Measurements from ENCODE around the gene CTCFL.

CTCFL gene

DNA sequence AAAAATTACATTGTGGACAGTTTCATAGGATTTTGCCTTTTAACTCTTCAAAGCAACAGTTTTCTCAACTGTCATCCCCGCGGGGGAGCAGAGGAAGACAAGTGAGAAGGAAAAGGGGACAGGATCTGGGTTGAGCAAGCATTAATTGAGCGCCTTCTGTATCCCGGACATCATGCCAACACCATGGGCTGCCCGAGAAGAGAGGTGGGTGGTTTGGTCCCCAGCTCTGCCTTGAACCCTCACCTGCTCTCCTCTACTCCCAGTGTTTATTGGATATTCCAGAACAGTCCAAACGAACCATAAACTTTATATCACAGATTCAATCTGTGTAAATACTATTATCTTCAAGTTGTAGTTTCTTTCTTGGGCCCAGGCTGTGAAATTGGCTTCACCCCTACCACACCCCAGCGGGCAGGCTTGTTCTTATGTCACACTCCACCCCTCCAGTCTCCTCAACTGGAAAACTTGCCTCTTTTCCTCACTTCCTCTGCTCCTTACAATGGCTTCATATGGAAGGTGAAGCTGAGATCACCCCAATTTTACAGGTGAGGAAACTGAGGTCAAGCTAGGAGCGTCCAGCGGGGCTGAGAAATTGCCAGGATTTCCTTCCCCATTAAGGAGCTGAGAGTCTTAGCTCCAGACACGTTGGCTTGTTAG lies 42.0 kb upstream of the CTCFL start:
- no peaks in the 10 kb centered on the region for H3K9me3 ChIP-seq (ENCODE audit: control insufficient read depth, insufficient read depth, low read depth, low read length)

DNA sequence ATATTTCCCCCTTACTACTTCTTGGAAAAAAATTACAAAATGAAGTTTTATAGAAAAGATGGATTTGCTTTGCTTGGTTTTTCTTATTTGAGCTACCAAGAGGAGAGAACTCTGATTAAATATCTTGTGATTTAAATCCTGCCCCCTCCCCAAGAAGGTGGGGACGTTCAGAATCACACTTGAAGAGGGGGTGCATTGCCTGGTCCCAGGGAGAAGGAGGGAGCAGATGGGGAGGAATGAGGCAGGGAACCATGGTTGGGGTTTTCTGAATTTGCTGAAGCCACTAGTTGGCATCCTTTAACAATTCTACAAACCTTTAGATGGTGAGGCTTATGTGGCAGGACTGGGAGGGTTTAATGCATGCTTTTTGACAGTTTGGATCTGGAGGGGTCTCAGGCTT lies 41.5 kb upstream of the CTCFL start:
- H3K36me3 ChIP-seq (ENCODE audit: control insufficient read depth, insufficient read depth, low read length), result no peaks in the 10 kb centered on the region
- no peaks in the 10 kb centered on the region for H3K4me1 ChIP-seq (ENCODE audit: control insufficient read depth, insufficient read depth, low read length)
- H3K4me3 ChIP-seq (ENCODE audit: low read depth, low read length), result no peak overlapping the region
- no peak overlapping the region for H3K9ac ChIP-seq (ENCODE audit: low read length)
- no peaks in the 10 kb centered on the region for H3K9me3 ChIP-seq (ENCODE audit: control insufficient read depth, insufficient read depth, low read depth, low read length)
- H3K27ac ChIP-seq (ENCODE audit: low read depth, low read length), result no peak overlapping the region
- no peaks in the 10 kb centered on the region for H3K27me3 ChIP-seq (ENCODE audit: control insufficient read depth, insufficient read depth, low read length)

More for the DNA sequence above, 42.0 kb upstream of the CTCFL start:
- H3K27ac ChIP-seq (ENCODE audit: low read depth, low read length), result no peak overlapping the region
- no peaks in the 10 kb centered on the region for H3K36me3 ChIP-seq (ENCODE audit: control insufficient read depth, insufficient read depth, low read length)
- H3K4me1 ChIP-seq (ENCODE audit: control insufficient read depth, insufficient read depth, low read length), result no peaks in the 10 kb centered on the region
- H3K9ac ChIP-seq (ENCODE audit: low read length), result no peak overlapping the region
- no peaks in the 10 kb centered on the region for H3K27me3 ChIP-seq (ENCODE audit: control insufficient read depth, insufficient read depth, low read length)
- no peak overlapping the region for H3K4me3 ChIP-seq (ENCODE audit: low read depth, low read length)

DNA sequence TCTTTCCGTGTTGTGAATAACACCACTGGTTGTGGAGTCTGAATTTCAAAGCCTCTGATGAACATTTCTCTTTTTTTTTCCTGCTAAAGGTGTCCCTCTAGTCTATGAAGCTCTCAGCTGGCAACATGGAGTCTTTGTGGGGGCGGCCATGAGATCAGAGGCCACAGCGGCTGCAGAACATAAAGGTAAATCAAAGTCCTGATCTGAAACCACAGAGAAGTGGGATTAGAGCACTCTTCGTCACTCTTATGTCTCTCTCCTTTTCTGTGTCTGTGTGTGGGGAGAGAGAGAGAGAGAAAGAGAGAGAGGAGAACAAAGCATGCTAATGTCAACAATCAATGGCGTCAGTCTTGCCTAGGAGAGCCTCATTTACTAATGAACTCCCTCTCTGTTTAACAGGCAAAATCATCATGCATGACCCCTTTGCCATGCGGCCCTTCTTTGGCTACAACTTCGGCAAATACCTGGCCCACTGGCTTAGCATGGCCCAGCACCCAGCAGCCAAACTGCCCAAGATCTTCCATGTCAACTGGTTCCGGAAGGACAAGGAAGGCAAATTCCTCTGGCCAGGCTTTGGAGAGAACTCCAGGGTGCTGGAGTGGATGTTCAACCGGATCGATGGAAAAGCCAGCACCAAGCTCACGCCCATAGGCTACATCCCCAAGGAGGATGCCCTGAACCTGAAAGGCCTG lies 40.2 kb upstream of the CTCFL start:
- Histone ChIP-seq H3K9ac (ENCODE audit: low read length) (no peak overlapping the region), H3K4me3 (ENCODE audit: low read depth, low read length) (no peak overlapping the region), H3K9me3 (ENCODE audit: control insufficient read depth, insufficient read depth, low read depth, low read length) (no peaks in the 10 kb centered on the region), H3K36me3 (ENCODE audit: control insufficient read depth, insufficient read depth, low read length) (no peaks in the 10 kb centered on the region), H3K27ac (ENCODE audit: low read depth, low read length) (no peak overlapping the region), H3K27me3 (ENCODE audit: control insufficient read depth, insufficient read depth, low read length) (no peaks in the 10 kb centered on the region), H3K4me1 (ENCODE audit: control insufficient read depth, insufficient read depth, low read length) (no peaks in the 10 kb centered on the region)

DNA sequence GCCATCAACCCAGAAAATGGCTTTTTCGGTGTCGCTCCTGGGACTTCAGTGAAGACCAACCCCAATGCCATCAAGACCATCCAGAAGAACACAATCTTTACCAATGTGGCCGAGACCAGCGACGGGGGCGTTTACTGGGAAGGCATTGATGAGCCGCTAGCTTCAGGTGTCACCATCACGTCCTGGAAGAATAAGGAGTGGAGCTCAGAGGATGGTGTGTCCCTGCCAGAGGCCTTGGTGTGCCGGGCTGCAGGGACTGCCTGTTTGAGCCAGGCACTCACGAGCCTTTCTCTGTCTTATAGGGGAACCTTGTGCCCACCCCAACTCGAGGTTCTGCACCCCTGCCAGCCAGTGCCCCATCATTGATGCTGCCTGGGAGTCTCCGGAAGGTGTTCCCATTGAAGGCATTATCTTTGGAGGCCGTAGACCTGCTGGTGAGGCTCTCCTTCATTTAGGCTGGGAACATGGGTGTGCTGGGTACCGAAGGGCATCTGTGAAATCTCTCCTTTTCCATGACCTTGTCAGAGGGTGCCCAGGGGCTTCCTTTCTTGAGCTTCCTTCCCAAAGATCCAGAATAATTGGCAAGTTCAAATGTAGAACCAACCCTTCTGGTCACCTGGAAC lies 39.4 kb upstream of the CTCFL start:
- no peaks in the 10 kb centered on the region for H3K27me3 ChIP-seq (ENCODE audit: control insufficient read depth, insufficient read depth, low read length)
- no peak overlapping the region for H3K27ac ChIP-seq (ENCODE audit: low read depth, low read length)
- H3K4me1 ChIP-seq (ENCODE audit: control insufficient read depth, insufficient read depth, low read length), result no peaks in the 10 kb centered on the region
- H3K9ac ChIP-seq (ENCODE audit: low read length), result no peak overlapping the region
- H3K36me3 ChIP-seq (ENCODE audit: control insufficient read depth, insufficient read depth, low read length), result no peaks in the 10 kb centered on the region
- no peak overlapping the region for H3K4me3 ChIP-seq (ENCODE audit: low read depth, low read length)
- no peaks in the 10 kb centered on the region for H3K9me3 ChIP-seq (ENCODE audit: control insufficient read depth, insufficient read depth, low read depth, low read length)

DNA sequence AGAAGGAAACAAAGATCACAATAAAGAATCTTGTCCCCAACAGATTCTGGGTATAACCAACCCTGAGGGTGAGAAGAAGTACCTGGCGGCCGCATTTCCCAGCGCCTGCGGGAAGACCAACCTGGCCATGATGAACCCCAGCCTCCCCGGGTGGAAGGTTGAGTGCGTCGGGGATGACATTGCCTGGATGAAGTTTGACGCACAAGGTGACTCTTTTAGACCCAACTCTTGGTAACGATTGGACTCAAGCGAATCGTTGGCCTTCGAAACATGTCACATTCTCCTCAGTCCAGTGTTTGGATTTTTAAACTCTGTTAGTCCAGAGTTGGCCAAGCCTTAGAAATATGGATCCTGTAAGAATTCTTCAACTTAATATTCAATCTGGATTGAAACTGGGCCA lies 38.6 kb upstream of the CTCFL start:
- Histone ChIP-seq H3K4me3 (ENCODE audit: low read depth, low read length) (no peak overlapping the region), H3K9me3 (ENCODE audit: control insufficient read depth, insufficient read depth, low read depth, low read length) (no peaks in the 10 kb centered on the region), H3K4me1 (ENCODE audit: control insufficient read depth, insufficient read depth, low read length) (0 out of 2 replicates have a peak, but pooled peaks cover 4% of the 10 kb centered on the region), H3K27me3 (ENCODE audit: control insufficient read depth, insufficient read depth, low read length) (no peaks in the 10 kb centered on the region), H3K9ac (ENCODE audit: low read length) (no peak overlapping the region), H3K27ac (ENCODE audit: low read depth, low read length) (no peak overlapping the region), H3K36me3 (ENCODE audit: control insufficient read depth, insufficient read depth, low read length) (no peaks in the 10 kb centered on the region)

DNA sequence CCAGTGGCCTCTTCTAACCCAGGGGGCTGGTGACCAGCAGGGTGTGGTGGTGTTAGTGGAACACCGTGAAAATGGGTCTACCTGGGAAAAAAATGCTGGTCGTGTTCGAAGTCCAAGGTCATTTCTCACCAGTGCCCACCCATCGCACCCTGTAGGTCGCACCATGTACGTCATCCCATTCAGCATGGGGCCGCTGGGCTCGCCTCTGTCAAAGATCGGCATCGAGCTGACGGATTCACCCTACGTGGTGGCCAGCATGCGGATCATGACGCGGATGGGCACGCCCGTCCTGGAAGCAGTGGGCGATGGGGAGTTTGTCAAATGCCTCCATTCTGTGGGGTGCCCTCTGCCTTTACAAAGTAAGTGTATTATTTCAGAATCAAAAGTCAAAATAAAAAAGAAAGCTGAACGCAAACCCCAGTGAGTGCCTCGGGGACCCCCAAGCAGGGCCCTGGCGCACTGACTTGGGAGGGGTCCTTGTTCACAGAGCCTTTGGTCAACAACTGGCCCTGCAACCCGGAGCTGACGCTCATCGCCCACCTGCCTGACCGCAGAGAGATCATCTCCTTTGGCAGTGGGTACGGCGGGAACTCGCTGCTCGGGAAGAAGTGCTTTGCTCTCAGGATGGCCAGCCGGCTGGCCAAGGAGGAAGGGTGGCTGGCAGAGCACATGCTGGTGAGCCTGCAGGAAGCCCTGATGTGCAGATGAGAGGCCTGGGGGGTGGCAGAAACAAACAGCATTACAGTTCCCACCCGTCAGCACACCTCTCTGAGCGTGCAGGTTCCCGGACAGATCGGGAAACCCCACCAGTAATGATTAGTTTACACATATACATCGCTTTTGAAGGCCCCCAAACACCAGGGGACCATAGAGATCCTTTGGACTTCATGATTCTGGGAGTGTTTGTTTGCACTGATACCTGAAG lies 37.9 kb upstream of the CTCFL start:
- Histone ChIP-seq H3K4me3 (ENCODE audit: low read depth, low read length) (no peak overlapping the region), H3K36me3 (ENCODE audit: control insufficient read depth, insufficient read depth, low read length) (no peaks in the 10 kb centered on the region), H3K9ac (ENCODE audit: low read length) (no peak overlapping the region), H3K4me1 (ENCODE audit: control insufficient read depth, insufficient read depth, low read length) (0 out of 2 replicates have a peak, but pooled peaks cover 4% of the 10 kb centered on the region), H3K27ac (ENCODE audit: low read depth, low read length) (no peak overlapping the region), H3K9me3 (ENCODE audit: control insufficient read depth, insufficient read depth, low read depth, low read length) (no peaks in the 10 kb centered on the region), H3K27me3 (ENCODE audit: control insufficient read depth, insufficient read depth, low read length) (no peaks in the 10 kb centered on the region)

DNA sequence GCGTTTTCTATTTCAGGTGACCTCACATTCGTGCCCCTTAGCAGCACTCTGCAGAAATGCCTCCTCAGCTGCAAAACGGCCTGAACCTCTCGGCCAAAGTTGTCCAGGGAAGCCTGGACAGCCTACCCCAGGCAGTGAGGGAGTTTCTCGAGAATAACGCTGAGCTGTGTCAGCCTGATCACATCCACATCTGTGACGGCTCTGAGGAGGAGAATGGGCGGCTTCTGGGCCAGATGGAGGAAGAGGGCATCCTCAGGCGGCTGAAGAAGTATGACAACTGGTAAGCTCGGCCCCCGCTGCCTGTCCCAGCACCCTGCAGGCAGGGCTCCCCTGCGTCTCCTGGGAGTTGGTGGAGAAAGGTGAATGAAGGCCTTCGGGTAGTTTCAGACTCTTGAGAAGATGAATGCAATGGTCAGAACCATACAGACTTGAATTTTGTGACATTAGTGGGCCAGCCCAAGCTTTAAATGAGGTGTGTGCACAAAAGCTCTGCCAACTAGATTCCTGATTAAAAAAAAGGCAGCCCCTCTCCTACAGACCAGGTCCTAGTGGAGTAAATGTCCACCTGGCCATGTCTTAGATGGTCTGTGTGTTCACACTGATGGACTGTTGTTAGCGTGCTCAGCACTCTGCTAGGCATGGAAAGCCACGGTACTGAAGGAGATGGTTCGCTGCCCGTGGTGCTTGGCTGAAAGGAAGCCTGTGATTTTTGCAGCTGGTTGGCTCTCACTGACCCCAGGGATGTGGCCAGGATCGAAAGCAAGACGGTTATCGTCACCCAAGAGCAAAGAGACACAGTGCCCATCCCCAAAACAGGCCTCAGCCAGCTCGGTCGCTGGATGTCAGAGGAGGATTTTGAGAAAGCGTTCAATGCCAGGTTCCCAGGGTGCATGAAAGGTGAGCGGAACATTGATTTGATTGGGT lies 36.7 kb upstream of the CTCFL start:
- Histone ChIP-seq H3K27ac (ENCODE audit: low read depth, low read length) (no peak overlapping the region), H3K27me3 (ENCODE audit: control insufficient read depth, insufficient read depth, low read length) (no peaks in the 10 kb centered on the region), H3K9ac (ENCODE audit: low read length) (no peak overlapping the region), H3K4me3 (ENCODE audit: low read depth, low read length) (no peak overlapping the region), H3K4me1 (ENCODE audit: control insufficient read depth, insufficient read depth, low read length) (0 out of 2 replicates have a peak, but pooled peaks cover 4% of the 10 kb centered on the region), H3K36me3 (ENCODE audit: control insufficient read depth, insufficient read depth, low read length) (no peaks in the 10 kb centered on the region), H3K9me3 (ENCODE audit: control insufficient read depth, insufficient read depth, low read depth, low read length) (no peaks in the 10 kb centered on the region)

DNA sequence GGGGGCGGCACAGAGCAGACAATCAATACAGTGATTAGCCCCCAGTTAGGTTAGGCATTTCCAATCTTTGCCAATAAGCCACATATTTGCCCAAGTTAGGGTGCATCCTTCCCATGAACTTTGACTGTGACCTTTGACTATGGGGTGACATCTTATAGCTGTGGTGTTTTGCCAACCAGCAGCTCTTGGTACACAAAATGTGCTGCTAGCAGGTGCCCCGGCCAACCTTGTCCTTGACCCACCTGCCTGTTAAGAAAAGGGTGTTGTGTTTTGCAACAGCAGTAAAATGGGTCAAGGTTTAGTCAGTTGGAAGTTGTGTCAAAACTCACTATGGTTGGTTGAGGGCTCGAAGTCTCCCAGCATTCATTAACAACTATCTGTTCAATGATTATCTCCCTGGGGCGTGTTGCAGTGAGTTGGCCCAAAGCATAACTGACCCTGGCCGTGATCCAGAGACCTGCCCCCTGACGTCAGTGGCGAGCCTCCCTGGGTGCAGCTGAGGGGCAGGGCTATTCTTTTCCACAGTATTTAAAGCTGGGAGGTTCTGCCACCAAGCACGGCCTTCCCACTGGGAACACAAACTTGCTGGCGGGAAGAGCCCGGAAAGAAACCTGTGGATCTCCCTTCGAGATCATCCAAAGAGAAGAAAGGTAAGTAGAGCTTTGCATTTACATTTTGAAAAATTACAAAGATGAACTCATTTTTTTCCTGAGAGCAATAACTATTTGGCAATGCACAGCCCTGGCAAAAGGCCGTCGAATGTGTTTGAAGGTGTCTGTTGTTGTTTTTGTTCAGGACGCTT lies 35.8 kb upstream of the CTCFL start, which contains the start of gene PCK1:
PCK1 (plus strand) TSS at position 557 of the 802 bp plus-strand sequence. CDS start 302 bp downstream, outside the sequence.
- Histone ChIP-seq H3K27me3 (ENCODE audit: control insufficient read depth, insufficient read depth, low read length) (no peaks in the 10 kb centered on the region; the same call in 1 of the 2 replicates), H3K4me3 (ENCODE audit: low read depth, low read length) (no peak within 1 kb of the TSS), H3K36me3 (ENCODE audit: control insufficient read depth, insufficient read depth, low read length) (no peaks in the 10 kb centered on the region), H3K9me3 (ENCODE audit: control insufficient read depth, insufficient read depth, low read depth, low read length) (no peaks in the 10 kb centered on the region), H3K4me1 (ENCODE audit: control insufficient read depth, insufficient read depth, low read length) (0 out of 2 replicates have a peak, but pooled peaks cover 4% of the 10 kb centered on the region), H3K9ac (ENCODE audit: low read length) (no peak within 1 kb of the TSS), H3K27ac (ENCODE audit: low read depth, low read length) (no peak within 1 kb of the TSS)

DNA sequence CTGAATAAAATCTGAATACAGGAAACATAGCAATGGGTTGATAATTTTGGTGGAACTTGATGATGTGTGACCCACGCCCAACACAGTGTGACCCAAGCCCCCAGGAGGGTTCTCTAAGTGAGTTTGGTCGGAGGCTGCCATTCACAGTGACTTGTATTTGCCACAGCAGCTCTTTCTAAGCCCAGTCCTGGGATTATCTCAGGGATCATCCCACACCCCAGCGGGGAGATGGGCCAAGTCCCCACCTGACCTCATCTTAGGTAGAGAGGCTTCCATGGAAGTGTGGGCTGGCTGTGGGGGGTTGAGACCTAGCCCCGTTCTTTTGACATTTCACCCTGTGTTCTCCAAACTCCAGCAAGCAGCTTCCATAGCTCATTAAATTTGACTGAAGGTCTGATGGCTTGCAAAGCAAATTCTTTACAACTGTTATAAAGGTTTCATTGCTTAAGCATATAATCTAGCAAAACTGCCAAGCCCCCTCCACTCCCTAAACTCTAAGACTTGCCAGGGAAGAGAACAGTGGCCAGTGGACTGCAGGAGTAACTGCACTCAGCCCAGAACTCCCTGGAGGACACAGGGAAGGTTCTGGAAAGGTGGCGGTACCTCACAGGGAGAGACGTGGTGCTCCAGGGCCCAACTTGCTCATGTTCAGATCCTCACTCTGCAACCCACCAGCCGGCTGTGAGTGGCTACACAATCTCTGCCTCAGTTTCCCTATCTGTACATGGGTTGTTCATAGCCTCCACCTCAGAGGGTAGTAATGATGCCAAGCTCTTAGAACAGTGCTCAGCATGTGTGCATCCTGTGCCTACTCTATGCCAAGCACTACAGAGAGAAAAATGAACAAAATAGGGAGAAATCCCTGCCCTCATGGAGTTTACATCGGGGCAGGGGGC lies 35.0 kb upstream of the CTCFL start:
- H3K4me1 ChIP-seq (ENCODE audit: control insufficient read depth, insufficient read depth, low read length), result 0 out of 2 replicates have a peak, but pooled peaks cover 4% of the 10 kb centered on the region
- no peaks in the 10 kb centered on the region for H3K9me3 ChIP-seq (ENCODE audit: control insufficient read depth, insufficient read depth, low read depth, low read length)
- no peak overlapping the region for H3K27ac ChIP-seq (ENCODE audit: low read depth, low read length)
- H3K27me3 ChIP-seq (ENCODE audit: control insufficient read depth, insufficient read depth, low read length), result no peaks in the 10 kb centered on the region; the same call in 1 of the 2 replicates
- H3K36me3 ChIP-seq (ENCODE audit: control insufficient read depth, insufficient read depth, low read length), result no peaks in the 10 kb centered on the region
- no peak overlapping the region for H3K9ac ChIP-seq (ENCODE audit: low read length)
- no peak overlapping the region for H3K4me3 ChIP-seq (ENCODE audit: low read depth, low read length)

All from HUES6 (cell line).